HUES6 (cell line): Measurements from ENCODE around the gene TTLL10.

Experiments
- H3K27ac ChIP-seq: 2 replicates; pipeline ENCODE4 v1.7.0; 2013; ENCODE audit warnings: low read depth, mild to moderate bottlenecking, low read length, inconsistent platforms
- H3K27me3 ChIP-seq: 2 replicates; pipeline ENCODE4 v1.6.1; 2013; ENCODE audit warnings: low read length; ENCODE audit not compliant: control insufficient read depth, insufficient read depth
- H3K36me3 ChIP-seq: 2 replicates; pipeline ENCODE4 v1.6.1; 2013; ENCODE audit warnings: low read length; ENCODE audit not compliant: control insufficient read depth, insufficient read depth
- H3K4me1 ChIP-seq: 2 replicates; pipeline ENCODE4 v1.6.1; 2013; ENCODE audit warnings: low read length; ENCODE audit not compliant: control insufficient read depth, insufficient read depth
- H3K4me3 ChIP-seq: 2 replicates; pipeline ENCODE4 v1.5.1; 2013; ENCODE audit warnings: low read depth, low read length
- H3K9ac ChIP-seq: one replicate; pipeline ENCODE4 v1.6.1; 2013; ENCODE audit warnings: mild to moderate bottlenecking, low read length
- H3K9me3 ChIP-seq: 2 replicates; pipeline ENCODE4 v1.6.1; 2013; ENCODE audit warnings: low read depth, low read length; ENCODE audit not compliant: control insufficient read depth, insufficient read depth

Gene TTLL10

DNA sequence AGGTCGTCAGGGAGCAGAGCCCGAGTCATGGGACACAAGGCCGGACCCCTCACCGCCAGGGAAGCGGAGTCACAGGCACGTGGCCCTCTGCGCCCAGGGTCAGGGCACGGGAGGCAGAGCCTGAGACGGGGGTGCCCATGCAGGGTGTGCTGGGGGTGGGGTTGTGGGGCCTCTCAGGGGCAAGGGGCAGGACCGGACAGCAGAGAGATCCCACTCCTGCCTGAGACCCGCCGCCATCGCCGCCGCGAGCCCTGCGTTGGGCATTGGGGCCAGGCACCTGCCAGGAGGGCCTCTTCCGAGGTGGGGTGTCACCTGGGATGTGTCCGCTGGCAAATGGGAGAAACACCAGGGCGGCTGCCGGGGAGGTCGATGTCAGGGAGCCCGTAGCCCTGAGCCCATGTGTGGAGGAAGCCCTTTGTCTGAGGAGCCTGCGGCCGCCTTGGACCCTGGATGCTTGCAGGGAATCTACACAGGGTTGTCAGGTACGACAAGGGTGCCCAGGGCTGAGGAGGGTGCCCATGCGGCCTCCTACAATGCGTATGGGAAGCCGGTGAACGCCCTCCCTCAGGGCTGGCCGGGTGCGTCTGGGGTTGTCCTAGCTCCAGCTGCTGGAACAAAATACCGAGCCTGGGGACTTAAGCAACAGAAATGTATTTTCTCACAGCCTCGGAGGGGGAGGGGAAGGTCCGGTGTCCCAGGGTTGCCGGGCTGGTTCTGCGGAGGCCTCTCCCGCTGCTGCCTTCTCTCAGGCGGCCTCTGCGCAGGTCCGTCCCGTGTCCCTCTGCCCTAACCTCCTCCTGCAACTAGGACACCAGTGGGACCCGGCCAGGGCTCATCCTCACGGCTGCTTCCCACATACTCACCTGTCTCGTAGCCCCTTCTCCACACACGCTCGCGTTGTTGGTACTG lies 41.4 kb upstream of the TTLL10 start:
- Histone ChIP-seq H3K4me1 (no peaks in the 10 kb centered on the region), H3K27ac (no peak overlapping the region), H3K9ac (no peak overlapping the region), H3K36me3 (no peaks in the 10 kb centered on the region), H3K9me3 (no peaks in the 10 kb centered on the region), H3K4me3 (no peak overlapping the region), H3K27me3 (no peaks in the 10 kb centered on the region; the same call in 1 of the 2 replicates)

- Histone ChIP-seq H3K27me3 (peaks cover 3% of the 10 kb centered on the region; the same call in 1 of the 2 replicates), H3K4me3 (no peak overlapping the region), H3K36me3 (no peaks in the 10 kb centered on the region), H3K4me1 (0 out of 2 replicates have a peak, but pooled peaks cover 2% of the 10 kb centered on the region), H3K9me3 (no peaks in the 10 kb centered on the region), H3K9ac (no peak overlapping the region), H3K27ac (no peak overlapping the region)
These were observed 40.5 kb upstream of the TTLL10 start for GRCh38 chr1:1132956-1133750.

GRCh38 chr1:1134300-1134970 lies 39.2 kb upstream of the TTLL10 start:
- Histone ChIP-seq H3K9me3 (no peaks in the 10 kb centered on the region), H3K9ac (no peak overlapping the region), H3K27ac (no peak overlapping the region), H3K36me3 (no peaks in the 10 kb centered on the region), H3K4me3 (no peak overlapping the region), H3K4me1 (0 out of 2 replicates have a peak, but pooled peaks cover 2% of the 10 kb centered on the region), H3K27me3 (peaks cover 3% of the 10 kb centered on the region; the same call in 1 of the 2 replicates)

DNA sequence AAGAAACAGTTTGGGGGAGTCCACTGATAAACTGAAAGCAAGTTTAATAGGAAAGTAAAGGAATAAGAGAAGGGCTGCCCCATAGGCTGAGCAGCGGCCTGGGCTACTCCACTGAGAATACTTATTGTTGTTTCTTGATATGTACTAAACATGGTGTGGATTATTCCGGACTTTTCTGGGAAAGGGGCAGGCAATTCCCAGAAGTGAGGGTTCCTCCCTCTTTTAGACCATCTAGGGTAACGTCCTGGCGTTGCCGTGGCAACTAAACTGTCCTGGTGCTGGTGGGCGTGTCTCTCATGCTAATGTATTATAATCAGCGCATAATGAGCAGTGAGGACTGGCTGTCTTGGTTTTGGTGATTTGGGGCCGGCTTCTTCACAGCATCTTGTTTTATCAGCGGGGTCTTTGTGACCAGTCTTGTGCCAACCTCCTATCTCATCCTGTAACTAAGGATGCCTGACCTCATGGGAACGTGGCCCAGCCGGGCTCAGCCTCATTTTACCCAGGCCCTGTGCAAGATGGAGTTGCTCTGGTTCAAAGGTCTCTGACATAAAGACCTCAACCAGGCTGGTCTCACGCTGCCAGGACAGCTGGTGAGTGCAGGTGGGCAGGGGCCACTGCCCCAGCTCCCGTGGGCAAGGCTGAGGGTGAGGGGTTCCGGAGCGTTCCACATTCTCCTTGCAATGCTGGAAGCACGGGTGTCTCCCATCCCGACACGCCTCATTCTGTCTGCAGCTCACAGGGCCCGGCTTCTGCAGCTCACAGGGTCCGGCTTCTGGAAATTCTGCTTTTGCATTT lies 38.1 kb upstream of the TTLL10 start:
- Histone ChIP-seq H3K27ac (no peak overlapping the region), H3K9me3 (no peaks in the 10 kb centered on the region), H3K36me3 (no peaks in the 10 kb centered on the region), H3K9ac (no peak overlapping the region), H3K4me1 (0 out of 2 replicates have a peak, but pooled peaks cover 2% of the 10 kb centered on the region), H3K27me3 (peaks cover 3% of the 10 kb centered on the region; the same call in 1 of the 2 replicates), H3K4me3 (no peak overlapping the region)

GRCh38 chr1:1136547-1137230 lies 37.0 kb upstream of the TTLL10 start:
- Histone ChIP-seq H3K4me1 (peaks cover 3% of the 10 kb centered on the region; the same call in 1 of the 2 replicates), H3K9me3 (no peaks in the 10 kb centered on the region), H3K9ac (no peak overlapping the region), H3K27ac (no peak overlapping the region), H3K27me3 (peaks cover 3% of the 10 kb centered on the region; the same call in 1 of the 2 replicates), H3K4me3 (no peak overlapping the region; the same call in 1 of the 2 replicates), H3K36me3 (no peaks in the 10 kb centered on the region)

DNA sequence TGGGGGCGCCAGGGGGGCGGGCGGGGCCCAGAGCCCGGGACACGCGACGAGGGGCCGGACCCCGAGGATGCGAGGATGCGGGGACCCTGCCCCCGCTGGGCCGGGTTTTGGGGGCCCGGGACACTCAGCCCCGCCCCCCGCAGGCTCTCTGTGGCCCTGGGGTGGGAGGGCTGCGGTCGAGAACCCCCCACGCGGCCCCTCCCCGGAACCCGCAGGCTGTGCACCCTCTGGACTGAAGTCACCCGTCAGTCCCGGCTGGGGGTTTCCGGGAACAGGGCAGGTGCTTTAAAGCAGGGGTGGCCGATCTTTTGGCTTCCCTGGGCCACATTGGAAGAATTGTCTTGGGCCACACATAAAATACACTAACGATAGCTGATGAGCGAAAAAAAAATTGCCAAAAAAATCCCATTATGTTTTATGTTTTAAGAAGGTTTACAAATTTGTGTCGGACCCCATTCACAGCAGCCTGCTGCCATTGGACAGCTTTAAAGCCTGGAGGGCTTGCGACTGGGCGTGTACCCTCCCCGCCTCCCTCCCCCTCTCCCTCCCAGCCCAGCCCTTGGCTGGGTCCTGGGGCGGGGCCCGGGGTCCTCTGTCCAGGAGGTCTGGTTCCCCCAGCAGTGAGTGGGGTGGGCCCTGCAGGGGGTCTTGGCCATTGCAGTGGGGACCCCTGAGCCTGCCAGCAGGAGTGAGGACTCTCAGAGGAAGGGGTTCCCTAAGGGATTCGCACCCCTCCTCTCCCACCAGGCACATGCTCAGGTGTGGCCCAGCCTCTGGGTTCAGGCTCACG lies 36.2 kb upstream of the TTLL10 start:
- Histone ChIP-seq H3K9me3 (no peaks in the 10 kb centered on the region), H3K9ac (no peak overlapping the region), H3K27me3 (peaks cover 3% of the 10 kb centered on the region; the same call in 1 of the 2 replicates), H3K36me3 (no peaks in the 10 kb centered on the region), H3K4me3 (peak overlapping the region; percentile 23; the same call in 1 of the 2 replicates), H3K4me1 (peaks cover 6% of the 10 kb centered on the region; the same call in 1 of the 2 replicates), H3K27ac (no peak overlapping the region)

DNA sequence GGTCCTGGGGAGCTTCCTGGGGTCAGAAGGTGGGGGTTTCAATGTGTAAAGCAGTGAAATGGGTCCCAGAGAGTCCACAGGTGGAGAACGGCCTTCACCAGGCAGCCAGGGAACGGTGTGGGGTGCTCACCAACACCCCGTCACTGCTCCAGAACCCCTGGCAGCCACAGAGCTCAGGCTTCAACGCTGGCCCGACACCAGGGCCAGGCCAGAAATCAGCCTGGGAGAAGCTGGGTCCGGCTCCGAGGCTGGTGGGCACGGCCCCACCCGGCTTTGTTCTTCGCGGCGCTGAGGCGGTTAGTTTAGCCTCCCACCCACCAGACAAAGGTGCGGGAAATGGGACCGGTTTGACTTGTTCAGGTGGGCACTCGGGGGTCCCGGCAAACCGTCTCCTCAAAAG lies 33.0 kb upstream of the TTLL10 start:
- H3K9ac ChIP-seq: no peak overlapping the region
- H3K36me3 ChIP-seq: no peaks in the 10 kb centered on the region
- no peak overlapping the region for H3K4me3 ChIP-seq
- H3K4me1 ChIP-seq: peaks cover 19% of the 10 kb centered on the region; the same call in 1 of the 2 replicates
- H3K27me3 ChIP-seq: peaks cover 3% of the 10 kb centered on the region; the same call in 1 of the 2 replicates
- no peaks in the 10 kb centered on the region for H3K9me3 ChIP-seq
- no peak overlapping the region for H3K27ac ChIP-seq

- no peak overlapping the region for H3K27ac ChIP-seq
- H3K4me3 ChIP-seq: no peak overlapping the region
- peaks cover 19% of the 10 kb centered on the region; the same call in 1 of the 2 replicates for H3K4me1 ChIP-seq
- H3K36me3 ChIP-seq: no peaks in the 10 kb centered on the region
- peaks cover 3% of the 10 kb centered on the region; the same call in 1 of the 2 replicates for H3K27me3 ChIP-seq
- H3K9ac ChIP-seq: no peak overlapping the region
- H3K9me3 ChIP-seq: no peaks in the 10 kb centered on the region
These were observed 32.3 kb upstream of the TTLL10 start for GRCh38 chr1:1141244-1141910.

DNA sequence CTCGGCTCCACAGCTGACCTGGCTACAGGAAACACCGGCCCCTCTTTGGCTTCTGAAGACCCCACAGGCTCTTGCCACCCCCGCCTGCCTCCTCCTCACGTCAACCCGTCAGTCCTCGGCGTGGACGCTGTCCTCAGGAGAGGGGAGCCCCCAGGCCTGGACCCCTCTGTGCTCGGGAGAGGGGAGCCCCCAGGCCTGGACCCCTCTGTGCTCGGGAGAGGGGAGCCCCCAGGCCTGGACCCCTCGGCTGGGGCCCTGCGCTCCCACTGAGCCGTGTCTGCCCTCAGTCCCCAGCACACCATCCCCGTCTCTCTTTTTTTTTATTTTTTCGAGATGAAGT lies 31.8 kb upstream of the TTLL10 start:
- H3K4me3 ChIP-seq: no peak overlapping the region
- H3K9ac ChIP-seq: no peak overlapping the region
- no peaks in the 10 kb centered on the region for H3K9me3 ChIP-seq
- H3K27me3 ChIP-seq: peaks cover 3% of the 10 kb centered on the region; the same call in 1 of the 2 replicates
- no peak overlapping the region for H3K27ac ChIP-seq
- H3K4me1 ChIP-seq: peaks cover 19% of the 10 kb centered on the region; the same call in 1 of the 2 replicates
- H3K36me3 ChIP-seq: no peaks in the 10 kb centered on the region
